Measurements from ENCODE around the gene CSF1R.

CSF1R gene

DNA sequence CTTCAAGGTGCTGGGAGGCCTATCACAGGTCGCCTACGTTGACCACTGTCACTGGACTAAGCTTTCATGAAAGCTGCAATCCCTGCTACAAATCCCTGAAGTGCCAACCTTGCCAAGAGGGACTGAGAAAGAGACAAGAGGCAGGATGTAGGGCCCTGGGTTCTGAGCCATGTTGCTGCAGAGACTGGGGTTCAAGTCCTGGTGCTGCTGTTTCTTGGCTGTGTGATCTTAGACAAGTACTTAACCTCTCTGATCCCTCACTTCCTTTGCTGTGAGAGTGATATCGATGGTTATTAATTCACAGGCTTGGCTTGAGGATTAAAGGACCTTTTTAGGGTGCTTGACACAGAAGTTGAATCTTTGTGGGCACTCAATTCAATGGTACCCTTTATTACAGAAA lies 15.5 kb downstream of the CSF1R start:
- no peak for DNase-seq (ENCODE audit: low read depth in 2 of 3, low spot score in 2 of 3)

DNA sequence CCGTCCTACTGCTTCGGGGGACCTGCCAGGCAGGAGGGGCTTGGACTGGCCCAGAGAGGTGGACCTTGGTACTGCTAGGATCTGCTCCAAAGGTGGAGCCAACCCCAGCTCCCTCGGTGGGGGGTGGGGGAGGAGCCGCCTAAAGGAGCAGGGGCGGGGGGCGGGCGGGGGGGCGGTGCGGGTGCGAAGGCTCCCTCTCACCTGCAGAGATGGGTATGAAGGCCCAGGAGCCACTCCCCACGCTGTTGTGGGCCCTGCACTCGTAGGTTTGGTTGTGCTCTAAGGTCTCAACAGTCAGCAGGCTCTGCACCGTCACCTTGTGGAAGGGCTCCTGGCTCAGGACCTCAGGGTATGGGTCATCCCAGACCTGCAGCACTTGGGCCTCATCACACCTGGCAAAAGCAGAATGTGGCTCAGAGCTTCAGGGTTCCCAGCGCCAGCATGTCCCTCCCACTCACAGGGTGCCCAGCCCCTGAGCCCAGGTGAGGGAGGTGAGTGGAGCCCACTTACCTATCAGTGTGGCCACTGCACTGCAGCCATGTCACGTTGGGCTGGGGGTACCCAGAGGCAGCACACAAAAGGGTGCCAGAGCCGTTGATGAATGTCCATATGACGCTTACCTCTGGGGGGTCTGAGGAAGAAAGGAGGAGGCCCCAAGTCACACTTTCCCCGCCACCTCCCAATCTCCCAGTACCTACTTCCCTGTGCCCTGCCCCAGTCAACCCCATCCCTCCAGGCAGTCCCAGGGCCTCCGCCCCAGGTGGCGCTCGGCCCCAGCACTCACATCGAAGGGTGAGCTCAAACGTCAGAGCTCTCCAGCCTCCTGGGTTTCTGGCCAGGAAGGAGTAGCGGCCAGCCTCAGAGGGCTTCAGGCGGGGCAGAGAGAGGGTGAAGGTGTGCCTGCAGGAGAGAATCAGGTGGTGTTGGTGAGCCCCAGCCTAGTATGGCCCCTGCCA lies 16.4 kb downstream of the CSF1R start:
- DNase-seq (ENCODE audit: low read depth in 2 of 3, low spot score in 2 of 3), result no peak

DNA sequence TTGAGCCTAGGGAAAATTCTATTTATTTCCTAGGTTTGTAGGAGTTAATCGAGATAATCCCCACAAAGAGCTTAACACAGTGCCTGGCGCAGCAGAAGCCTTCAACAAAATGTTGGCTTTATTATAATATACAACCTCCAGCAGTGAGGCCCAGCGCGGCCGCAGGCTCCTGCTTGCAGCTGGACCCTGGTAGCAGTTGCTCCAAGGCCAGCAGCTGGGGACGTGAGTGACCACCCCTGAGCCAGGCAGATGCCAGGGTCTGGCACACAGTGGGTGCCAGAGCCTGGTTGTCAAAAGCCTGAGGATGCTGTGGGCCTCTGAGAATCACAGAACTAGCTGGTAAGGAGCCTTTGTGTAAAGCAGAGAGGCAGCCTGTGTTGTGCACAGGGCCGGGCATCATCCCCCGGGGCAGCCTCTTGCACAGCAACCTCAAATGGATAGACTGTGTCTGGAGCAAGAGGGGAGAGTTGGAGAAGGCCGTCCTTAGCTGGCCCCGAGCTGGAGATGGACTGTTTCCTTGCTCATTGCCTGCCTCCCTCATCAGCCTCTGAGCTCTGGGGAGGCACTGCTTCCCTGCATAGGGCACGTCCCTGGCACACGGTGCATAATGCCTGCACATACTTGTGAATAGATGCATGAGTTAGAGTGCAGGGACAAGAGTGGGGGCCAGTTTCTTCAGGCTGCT lies 17.3 kb downstream of the CSF1R start:
- DNase-seq (ENCODE audit: low read depth in 2 of 3, low spot score in 2 of 3), result no peak

DNA sequence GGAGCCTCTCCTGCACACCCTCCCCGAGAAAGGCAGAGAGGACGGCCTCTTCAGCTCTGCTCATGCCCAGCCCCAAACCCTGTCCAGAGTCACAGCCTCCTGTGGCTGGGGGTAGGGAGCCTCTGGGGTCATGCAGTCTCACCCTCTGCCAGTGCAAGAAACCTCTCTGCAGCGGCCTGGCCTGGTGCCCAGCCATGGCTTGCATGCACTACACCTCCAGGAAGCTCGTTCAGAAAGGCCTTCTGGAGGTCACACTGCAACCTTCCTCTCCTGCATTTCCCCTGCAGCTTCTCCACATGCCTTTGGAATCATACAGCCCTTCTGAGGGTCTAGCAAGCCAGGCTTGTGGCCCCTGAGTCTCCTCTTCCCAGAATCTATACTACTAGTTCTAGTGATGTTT lies 17.9 kb downstream of the CSF1R start:
- DNase-seq (ENCODE audit: low read depth in 2 of 3, low spot score in 2 of 3), result no peak

DNA sequence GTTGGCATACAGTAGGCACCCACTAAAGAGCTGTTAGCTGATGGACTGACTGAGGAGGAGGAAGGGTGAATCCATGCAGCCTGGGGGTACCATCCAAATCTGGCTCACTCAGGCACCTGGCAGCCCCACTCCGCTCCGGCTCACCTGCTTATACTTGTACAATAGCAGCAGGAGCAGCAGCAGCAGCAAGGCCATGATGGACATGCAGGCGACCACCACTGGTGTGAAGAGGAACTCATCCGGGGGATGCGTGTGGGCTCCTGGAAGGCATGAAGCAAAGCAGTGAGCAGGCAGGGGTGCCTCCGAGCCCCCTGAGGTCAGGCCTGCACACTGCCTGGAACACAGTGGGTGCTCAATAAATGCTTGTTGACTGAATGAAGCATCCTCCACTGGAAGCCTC lies 18.3 kb downstream of the CSF1R start:
- no peak for DNase-seq (ENCODE audit: low read depth in 2 of 3, low spot score in 2 of 3)

DNA sequence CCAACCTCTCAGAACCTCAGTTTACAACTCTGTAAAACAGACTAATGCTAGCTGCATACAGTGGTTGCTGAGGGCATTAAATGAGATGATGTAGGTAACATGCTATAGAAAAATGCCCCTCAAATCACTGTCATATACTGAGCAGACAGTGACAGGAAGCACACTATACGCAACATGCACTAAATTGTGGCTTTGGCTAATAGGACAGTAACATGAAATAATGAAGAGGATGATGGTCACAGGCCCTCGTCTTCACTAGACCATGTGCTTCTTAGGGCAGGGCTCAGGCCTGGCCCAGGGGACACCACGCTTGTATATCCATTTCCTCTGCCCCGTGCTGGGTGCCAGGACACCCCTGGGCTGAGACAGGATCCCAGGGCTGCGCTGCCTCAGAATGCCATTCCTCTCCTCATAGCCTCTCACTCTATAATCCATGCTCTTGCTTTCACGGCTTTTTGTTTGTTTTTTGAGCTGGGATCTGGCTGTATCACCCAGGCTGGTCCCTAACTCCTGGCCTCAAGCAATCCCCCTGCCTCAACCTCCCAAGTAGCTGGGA lies 18.9 kb downstream of the CSF1R start:
- no peak for DNase-seq (ENCODE audit: low read depth in 2 of 3, low spot score in 2 of 3)

DNA sequence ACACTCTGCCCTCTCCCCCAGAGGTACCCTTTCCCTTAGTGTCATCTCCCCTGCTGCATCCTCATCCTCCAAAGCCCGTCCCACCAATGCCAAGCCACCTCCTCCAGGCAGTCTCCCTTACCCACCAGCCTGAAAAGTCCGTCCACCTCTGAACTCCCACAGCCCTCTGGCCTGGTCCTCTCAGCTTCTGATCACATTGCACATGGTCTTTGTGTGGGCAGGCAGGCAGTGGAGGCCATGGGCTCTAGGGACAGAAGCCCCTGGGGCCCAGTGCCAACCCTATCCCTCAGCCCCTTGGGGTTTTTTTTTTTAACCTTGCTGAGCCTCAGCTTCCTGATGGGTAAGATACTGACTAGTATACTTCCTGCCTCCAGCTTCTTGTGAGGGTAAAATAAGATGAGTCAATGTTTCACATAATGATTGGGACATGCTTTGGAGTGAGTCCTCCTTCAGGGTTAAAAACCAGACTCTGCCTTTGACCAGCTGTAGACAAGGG lies 19.4 kb downstream of the CSF1R start:
- no peak for DNase-seq (ENCODE audit: low read depth in 2 of 3, low spot score in 2 of 3)

DNA sequence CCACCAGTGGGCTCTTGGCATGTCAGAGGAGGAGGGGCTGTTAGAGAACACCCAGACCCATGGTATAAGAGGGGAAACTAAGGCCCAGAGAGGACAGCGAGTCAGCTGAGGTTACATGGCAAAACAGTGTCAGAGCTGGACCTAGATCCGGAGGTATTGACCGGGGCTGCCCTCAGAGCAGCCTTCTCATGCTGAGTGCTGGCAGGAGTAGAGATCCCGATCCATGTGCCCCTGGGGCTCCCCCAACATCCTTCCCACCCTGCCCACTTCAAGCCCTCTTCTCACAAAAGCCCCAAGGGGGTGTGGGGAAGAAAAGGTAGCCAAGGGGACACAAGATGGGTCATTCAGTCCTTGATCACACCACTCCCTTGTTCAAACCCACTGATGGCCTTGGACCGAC lies 19.9 kb downstream of the CSF1R start:
- no peak for DNase-seq (ENCODE audit: low read depth in 2 of 3, low spot score in 2 of 3)

DNA sequence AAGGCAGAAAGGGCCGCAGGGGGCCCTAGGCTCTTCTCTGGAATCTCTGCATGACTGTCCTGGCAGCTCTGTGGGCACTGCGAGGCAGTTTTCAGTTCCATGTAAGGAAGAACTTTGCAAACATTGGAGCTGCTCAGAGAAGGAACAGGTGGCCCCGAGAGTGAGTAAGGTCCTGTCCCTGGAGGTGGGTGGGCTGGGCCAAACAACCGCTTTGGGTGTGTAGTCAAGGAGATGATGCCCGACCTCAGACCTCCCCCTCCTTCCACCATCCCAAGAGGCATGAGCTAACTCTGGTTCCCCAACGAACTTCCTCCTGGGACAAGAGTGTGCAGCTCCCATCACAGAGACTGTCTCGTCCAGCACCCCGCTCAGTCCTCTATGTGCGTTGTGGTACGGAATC lies 20.5 kb downstream of the CSF1R start:
- no peak for DNase-seq (ENCODE audit: low read depth in 2 of 3, low spot score in 2 of 3)

DNA sequence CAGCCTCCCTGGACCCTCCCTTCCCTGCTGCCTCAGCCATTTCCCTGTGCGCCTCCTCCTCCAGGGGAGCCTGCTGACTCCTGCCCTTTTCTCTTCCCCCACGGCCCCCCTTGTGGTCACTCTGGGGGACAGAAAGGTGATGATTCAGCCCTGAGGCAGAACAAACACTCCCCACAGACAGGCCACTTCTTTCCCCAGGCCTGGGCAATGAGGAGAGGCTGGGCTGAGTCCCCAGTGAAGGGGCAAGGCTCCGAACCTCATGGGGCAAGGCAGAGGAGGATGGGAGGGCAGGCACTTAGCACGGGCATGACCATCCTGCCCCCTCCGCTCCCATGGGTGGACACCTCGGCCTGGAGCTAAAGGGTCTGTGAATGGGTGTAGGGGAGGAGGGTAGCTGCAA lies 21.0 kb downstream of the CSF1R start:
- DNase-seq (ENCODE audit: low read depth in 2 of 3, low spot score in 2 of 3), result no peak

DNA sequence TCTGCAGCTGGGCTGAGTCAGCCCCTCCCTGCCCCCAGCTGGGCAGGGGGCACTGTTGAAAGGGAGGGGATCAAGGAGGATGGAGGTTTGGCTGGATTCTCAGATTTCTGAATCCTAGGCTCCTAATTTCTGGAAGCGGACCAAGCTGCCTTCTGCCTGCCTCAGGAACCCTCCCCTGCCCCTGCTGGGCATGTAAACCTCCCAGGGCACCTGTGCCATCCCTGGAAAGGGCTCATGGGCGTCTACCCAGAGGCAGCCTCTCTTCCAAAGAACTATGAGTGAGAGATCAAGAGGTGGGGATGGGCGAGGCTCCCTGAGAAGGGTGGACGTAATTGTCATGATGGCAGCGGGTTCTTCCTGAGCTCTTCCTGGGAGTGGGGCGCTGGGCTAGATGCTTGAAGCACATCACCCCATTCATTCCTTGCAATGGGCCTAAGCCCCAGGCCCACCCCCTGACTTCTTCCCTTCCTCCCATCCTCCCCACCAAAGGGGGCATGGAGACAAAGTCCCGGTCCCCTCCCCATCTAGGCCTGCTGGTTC lies 21.6 kb downstream of the CSF1R start:
- no peak for DNase-seq (ENCODE audit: low read depth in 2 of 3, low spot score in 2 of 3)

DNA sequence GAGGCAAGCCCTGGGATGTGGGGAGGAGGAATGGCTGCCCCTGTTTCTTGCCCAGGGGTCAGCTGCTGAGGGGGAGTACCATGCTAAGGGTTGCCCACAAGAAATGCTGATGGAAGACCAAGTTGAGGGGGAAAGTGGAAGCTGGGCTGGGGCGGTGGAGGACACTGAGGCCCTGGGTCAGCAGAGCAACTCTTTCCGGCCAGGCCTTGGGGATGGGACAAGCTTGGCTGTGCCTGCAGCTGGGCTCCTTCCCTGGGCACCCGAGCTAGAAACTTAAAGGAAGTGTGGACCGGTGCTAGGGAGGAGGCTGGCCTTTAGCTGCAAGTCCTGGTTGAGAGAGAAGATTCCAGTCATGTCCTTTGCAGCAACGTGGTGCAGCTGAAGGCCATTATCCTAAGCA lies 22.7 kb downstream of the CSF1R start:
- DNase-seq (ENCODE audit: low read depth in 2 of 3, low spot score in 2 of 3), result no peak

DNA sequence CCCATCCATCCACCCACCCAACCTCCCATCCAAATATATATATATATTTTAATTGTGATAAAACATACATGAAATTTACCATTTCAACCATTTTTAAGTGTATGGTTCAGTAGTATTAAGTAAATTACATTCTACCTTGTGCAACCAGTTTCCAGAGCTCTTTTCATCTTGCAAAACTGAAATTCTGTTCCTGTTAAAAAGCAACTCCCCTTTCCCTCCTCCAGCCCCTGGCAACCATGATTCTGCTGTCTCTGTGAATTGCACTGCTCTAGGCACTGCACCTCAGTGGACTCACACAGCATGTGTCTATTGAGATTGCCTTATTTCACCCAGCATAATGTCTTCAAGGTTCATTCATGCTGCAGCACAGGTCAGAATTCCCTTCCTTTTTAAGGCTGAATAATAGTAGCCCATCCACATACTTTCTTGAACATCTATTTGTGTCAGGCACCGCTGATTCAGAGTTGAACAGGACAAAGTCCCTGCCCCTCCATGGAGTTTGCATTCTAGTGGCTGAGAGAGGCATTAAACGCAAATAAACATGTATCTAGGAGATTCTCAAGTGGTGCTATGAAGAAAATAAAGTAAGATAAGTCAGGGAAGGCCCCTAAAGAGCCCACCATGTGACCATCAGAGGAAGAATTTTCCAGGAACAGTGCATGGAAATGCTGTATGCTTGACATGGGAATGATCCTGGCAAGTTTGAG lies 24.0 kb downstream of the CSF1R start:
- no peak for DNase-seq (ENCODE audit: low read depth in 2 of 3, low spot score in 2 of 3)

DNA sequence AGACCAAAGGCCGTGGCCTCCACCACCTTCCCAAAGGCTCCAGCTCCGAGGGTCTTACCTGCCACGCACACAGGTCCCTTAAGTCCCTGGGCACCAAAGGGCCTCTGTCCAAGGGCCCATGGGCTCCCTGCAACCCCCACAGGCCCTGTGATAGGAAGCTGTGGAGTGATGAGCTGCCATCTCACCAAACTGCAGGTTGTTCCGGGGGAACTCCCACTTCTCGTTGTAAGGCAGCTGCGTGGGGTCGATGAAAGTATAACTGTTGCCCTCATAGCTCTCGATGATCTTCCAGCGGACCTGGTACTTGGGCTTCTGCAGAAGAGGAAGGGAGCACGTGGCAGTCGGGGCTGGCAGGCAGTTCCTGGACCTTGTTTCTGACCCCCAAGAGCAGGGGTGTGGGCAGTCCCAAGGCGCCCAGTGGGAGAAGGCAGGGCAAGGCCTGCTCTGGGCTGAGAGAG lies 24.8 kb downstream of the CSF1R start:
- no peak for DNase-seq (ENCODE audit: low read depth in 2 of 3, low spot score in 2 of 3)

DNA sequence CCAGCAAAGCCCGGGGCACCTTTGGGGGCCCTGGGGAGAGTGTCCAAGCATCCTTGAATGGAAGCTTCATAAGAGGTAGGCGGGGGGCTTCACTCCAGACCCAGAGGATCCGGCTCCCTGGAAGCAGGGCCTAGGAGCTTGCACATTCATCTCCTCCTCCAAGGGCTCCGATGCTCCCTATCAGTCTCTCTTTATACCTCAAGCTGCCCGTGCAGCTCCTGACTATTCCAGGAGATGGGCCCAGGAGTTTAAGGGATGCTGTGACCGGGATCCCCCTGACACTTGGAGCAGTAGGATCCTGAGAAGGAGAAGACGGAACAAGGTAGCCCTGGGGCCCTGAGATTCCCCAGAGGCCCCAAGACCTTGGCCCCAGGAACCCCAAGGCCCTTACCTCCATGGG lies 25.9 kb downstream of the CSF1R start:
- no peak for DNase-seq (ENCODE audit: low read depth in 2 of 3, low spot score in 2 of 3)

DNA sequence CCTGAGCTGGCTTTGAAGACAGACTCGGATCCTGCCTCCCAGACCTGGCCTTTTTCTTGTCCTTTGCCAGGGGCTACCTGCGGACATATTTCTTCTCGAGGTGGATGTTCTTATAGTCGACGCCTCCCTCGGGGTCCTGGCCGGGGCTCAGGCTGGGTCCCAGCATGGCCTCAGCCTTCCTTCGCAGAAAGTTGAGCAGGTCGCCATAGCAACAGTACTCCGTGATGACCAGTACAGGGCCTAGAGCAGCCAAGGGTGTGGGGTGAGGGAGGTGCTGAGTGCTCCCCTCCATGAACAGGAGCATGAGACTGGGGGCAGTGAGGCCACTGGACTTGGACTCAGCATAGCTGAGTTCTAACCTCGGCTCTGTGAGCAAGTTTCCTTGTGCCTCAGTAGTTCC lies 26.7 kb downstream of the CSF1R start:
- DNase-seq (ENCODE audit: low read depth in 2 of 3, low spot score in 2 of 3), result no peak

DNA sequence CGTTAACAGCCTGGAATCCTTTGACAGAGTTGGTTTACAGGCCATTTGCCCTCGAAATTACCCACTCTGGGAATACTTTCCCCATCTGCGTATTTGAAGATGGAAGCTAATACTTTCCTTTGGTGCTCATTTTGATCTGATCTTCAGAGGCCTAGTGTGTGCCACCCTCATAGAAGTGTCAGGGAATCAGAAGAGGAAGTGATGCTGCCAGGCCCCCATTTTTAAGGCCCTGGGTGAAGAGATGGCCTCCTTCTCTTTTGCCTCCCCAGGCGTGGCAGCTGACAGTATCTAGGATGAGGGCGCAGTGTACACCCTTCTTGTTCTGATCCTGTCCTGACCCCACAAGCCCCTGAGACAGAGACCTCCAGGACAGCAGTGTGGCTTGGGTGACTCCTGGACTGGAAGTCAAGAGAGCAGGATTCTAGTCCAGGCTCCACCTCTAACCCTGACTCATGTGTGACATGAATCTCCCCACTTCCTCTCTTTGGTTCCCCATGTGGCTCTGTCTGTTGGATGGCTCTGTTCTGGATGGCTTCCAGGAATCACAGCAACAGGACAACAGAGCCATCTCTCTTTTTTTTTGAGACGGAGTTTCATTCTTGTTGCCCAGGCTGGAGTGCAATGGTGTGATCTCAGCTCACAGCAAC lies 27.8 kb downstream of the CSF1R start:
- DNase-seq (ENCODE audit: low read depth in 2 of 3, low spot score in 2 of 3), result no peak

DNA sequence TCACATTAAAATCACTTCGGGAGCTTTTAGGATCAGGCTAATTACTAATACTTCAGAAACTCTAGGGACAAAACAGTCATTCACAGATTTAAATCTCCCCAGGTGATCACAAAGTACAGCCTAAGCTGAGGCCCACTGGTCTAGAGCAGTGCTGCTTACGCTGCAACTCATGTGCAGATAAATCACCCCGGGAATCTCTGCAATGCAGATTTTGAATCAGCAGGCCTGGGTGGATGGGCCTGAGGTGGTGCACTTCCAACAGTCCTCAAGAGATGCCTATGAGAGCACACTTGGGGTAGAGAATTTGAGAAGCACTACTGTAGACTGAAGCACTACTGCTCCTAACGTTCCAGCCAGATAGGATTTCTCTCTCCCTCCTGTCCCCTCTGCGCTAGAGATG lies 28.4 kb downstream of the CSF1R start:
- no peak for DNase-seq (ENCODE audit: low read depth in 2 of 3, low spot score in 2 of 3)

DNA sequence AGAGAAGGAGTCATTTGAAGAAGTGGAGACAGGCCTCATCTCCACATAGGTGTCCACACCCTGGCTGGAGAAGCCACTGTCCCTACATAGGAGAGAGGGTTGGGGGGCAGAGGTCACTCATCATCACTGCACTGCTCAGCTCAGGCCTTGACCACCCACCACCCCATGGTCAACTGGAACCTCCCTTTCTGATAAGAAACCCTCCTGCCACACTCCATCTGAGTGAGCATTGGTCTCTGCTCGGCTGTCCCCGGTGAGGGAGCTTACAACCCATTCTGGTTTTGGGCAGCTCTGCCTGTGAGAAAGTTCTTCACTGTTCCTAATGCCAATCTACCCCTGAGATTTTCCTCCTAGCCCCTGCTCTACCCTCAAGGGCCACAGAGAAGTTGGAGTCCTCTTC lies 28.8 kb downstream of the CSF1R start:
- DNase-seq (ENCODE audit: low read depth in 2 of 3, low spot score in 2 of 3), result no peak

DNA sequence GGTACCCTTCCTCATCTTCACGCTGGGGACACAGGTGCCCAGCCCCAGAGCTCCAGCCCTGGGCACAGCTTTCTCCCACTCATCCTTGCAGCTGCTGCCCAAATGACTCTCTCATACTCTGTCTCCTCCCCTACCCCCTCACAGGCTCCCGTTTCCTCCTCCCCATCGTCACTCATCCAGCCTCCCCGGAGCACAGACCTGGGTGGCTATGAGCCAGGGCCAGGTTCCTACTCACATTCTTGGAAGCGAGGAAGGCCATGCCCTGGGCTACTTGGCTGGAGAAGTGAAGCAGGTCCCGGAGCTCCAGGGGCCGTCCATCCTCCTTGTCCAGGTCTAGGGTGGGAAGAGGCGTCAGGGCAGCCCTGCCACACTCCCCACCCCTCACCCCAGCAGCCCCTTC lies 29.3 kb downstream of the CSF1R start:
- no peak for DNase-seq (ENCODE audit: low read depth in 2 of 3, low spot score in 2 of 3)

DNA sequence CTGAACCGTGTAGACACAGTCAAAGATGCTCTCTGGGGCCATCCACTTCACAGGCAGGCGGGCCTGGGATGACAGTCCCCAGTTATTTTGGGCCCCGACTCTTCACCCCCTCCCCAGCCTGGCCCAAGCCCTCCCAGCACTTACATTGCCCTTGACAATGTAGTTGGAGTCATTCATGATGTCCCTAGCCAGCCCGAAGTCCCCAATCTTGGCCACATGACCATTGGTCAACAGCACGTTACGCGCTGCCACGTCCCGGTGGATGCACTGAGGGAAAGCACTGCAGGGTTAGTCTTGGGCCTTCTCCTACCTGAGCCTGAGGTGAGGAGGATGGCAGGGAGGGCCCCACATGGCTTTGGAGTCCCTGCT lies 30.3 kb downstream of the CSF1R start:
- no peak for DNase-seq (ENCODE audit: low read depth in 2 of 3, low spot score in 2 of 3)

Measured in activated CD8-positive, alpha-beta memory T cell treated with anti-CD3 and anti-CD28 coated beads for 48 hours (primary cell).